ENCODE measurements around the gene MT1E. TPM values are rescaled to one million over a fixed set of nuclear protein-coding genes. Genes with fewer than 3 reads are reported as not detected.

Gene MT1E
- total and polyA plus RNA-seq, 12 donors = 31.9 to 268 (median 97.0) TPM

DNA sequence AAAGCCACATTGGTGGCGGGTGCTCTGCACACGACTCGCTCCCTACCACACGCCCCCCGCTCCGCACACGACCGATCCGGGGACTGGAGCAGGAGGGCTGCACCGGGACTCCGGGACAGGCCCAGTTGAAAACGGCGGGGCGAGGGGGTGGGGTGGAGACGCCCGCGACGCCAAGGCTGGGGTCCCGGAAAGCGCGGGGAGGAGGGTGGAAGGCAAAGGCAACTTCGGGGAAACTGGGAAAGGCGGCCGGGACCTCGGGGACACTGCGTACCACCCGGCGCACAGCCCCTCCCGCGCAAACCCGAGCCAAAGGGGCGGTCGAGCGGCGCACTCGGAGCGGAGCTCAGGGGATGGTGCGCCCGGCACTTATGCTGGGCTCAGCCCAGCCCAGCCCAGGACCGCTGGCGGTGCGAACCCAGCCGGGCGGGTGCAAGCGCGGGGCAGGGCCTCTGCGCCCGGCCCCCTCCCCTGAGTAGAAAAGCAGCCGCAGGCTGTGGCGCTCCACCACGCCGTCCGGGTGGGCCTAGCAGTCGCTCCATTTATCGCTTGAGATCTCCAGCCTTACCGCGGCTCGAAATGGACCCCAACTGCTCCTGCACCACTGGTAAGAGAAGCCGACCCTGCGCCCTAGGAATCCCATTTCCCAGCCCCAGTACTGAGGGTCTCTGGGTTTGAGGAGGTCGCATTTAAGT is 6.7 kb downstream of the MT1E start, which contains the start of gene MT1M:
Gene MT1M, plus strand, starts transcription at position 504 of the 692 bp plus-strand sequence. Its CDS starts 73 bp downstream, at position 577.
- no peaks in the 10 kb centered on the region for H3K36me3 ChIP-seq
- no peaks in the 10 kb centered on the region for H3K9me3 ChIP-seq
- DNase-seq (peak in 1 of 2 donors; percentile 78), ATAC-seq (peak; percentile 77 to 92 (median 86))
- peak within 1 kb of the TSS; percentile 43 to 82 (median 76) for H3K27ac ChIP-seq
- peaks cover 3 to 66% (median 26%) of the 10 kb centered on the region in 7 donors for H3K27me3 ChIP-seq
- intact Hi-C loops (cut with DNase I) = no loop called here
- H3K4me1 ChIP-seq = peaks cover 0 to 32% (median 17%) of the 10 kb centered on the region in 9 donors
- 0 to 1% methylated on average over 55 to 61 of the region's 61 CpGs for WGBS, 2 donors
- TF ChIP-seq CTCF (IDR thresholded peaks at IDR 0.05) = no peak
- H3K4me3 ChIP-seq = peak within 1 kb of the TSS; percentile 27 to 72 (median 64)

DNA sequence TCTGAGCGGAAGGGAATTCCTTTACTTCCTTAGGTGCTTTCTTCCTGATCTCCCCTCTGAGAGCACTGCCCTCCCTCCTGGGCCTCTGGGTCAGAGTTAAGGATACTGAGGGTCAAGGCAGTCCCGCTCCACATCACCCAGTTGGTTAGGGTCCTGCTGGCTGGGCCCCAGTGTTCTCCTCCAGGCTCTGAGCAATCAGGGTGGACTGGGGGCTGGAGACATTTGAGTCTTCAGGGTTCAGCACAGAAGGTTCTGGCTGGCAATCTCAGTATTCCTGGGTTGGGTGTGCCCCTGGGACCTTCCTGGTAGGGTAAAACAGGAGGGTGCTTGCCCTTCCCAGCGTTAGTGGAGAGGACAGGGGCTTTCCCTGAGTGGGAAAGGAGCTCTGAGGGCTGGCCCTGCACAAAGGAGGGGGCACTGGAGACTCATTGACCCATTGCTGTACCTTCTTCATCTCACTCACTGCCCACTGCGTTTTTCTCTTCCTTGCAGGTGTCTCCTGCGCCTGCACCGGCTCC is 7.3 kb downstream of the MT1E start:
- ATAC-seq (peak in 3 of 8 donors; percentile 3 to 18 (median 3)), DNase-seq (no peak)
- Histone ChIP-seq H3K4me3 (peak overlapping the region; percentile 27 to 72 (median 64)), H3K27me3 (peaks cover 3 to 72% (median 28%) of the 10 kb centered on the region in 7 donors), H3K36me3 (no peaks in the 10 kb centered on the region), H3K4me1 (peaks cover 0 to 27% (median 17%) of the 10 kb centered on the region in 9 donors), H3K27ac (peak overlapping the region; percentile 43 to 82 (median 76)), H3K9me3 (no peaks in the 10 kb centered on the region)
- TF ChIP-seq CTCF (IDR thresholded peaks at IDR 0.05) = no peak
- WGBS, 2 donors = 48 to 51% methylated on average over 6 of the region's 6 CpGs
- intact Hi-C loops (cut with DNase I) = no loop called here

- intact Hi-C loops (cut with DNase I) = no loop called here
- peaks cover 0 to 30% (median 22%) of the 10 kb centered on the region in 9 donors for H3K4me1 ChIP-seq
- 53 to 69% methylated on average over 7 of the region's 7 CpGs for WGBS, 2 donors
- peak overlapping the region in 5 of 10 donors; percentile 46 to 72 (median 67) for H3K4me3 ChIP-seq
- no peak for DNase-seq
- H3K27me3 ChIP-seq = peaks cover 3 to 78% (median 28%) of the 10 kb centered on the region in 7 donors
- TF ChIP-seq CTCF (IDR thresholded peaks at IDR 0.05) = no peak
- no peaks in the 10 kb centered on the region for H3K9me3 ChIP-seq
- no peaks in the 10 kb centered on the region for H3K36me3 ChIP-seq
- H3K27ac ChIP-seq = peak overlapping the region in 1 of 10 donors; percentile 27
- ATAC-seq = no peak
Measured at GRCh38 chr16:56633535-56633934, 8.0 kb downstream of the MT1E start.

GRCh38 chr16:56634715-56635440 is 9.3 kb downstream of the MT1E start:
- peak overlapping the region in 5 of 10 donors; percentile 5 to 30 (median 14) for H3K4me3 ChIP-seq
- no peak for ATAC-seq
- H3K27me3 ChIP-seq = peaks cover 3 to 92% (median 31%) of the 10 kb centered on the region in 7 donors
- H3K36me3 ChIP-seq = no peaks in the 10 kb centered on the region
- H3K9me3 ChIP-seq = no peaks in the 10 kb centered on the region
- peaks cover 0 to 36% (median 29%) of the 10 kb centered on the region in 9 donors for H3K4me1 ChIP-seq
- TF ChIP-seq CTCF (IDR thresholded peaks at IDR 0.05) = no peak
- 16 to 29% methylated on average over 47 of the region's 47 CpGs for WGBS, 2 donors
- H3K27ac ChIP-seq = no peak overlapping the region
- no peak for DNase-seq
- intact Hi-C loops (cut with DNase I) = no loop called here
